BE2C (cell line): ENCODE data around the gene STK38L.

Experiments used
- DNase-seq: peaks from one replicate; pipeline ENCODE4 v3.0.0-alpha.2; 2020
- H3K27me3 ChIP-seq: fragments of 250-450 bp; sonication (Bioruptor Pico); 2 replicates; pipeline ENCODE4 v1.5.1; 2020; ENCODE audit warnings: mild to moderate bottlenecking
- H3K36me3 ChIP-seq: fragments of 250-450 bp; sonication (Bioruptor Pico); 2 replicates; pipeline ENCODE4 v1.5.1; 2020; ENCODE audit warnings: mild to moderate bottlenecking
- H3K4me1 ChIP-seq: fragments of 250-450 bp; sonication (Bioruptor Pico); 2 replicates; pipeline ENCODE4 v1.5.1; 2020
- H3K4me3 ChIP-seq: 2 replicates; pipeline ENCODE4 v1.5.1; 2011; ENCODE audit warnings: low read depth, low read length
- H3K9me3 ChIP-seq: fragments of 250-450 bp; sonication (Bioruptor Pico); 2 replicates; pipeline ENCODE4 v1.5.1; 2020
- CTCF ChIP-seq: IDR thresholded peaks from 2 replicates; pipeline ENCODE4 v1.5.1; 2012; ENCODE audit warnings: mild to moderate bottlenecking, low read depth, low read length

The STK38L gene

GRCh38 chr12:27246141-27246540 is 2.1 kb downstream of the STK38L start:
- no peak for TF ChIP-seq CTCF
- no peak for DNase-seq
- H3K4me1 ChIP-seq = peaks cover 5% of the 10 kb centered on the region; the same call in 1 of the 2 replicates
- peaks cover 4% of the 10 kb centered on the region for H3K9me3 ChIP-seq
- H3K27me3 ChIP-seq = no peaks in the 10 kb centered on the region
- H3K4me3 ChIP-seq = no peak overlapping the region
- no peaks in the 10 kb centered on the region for H3K36me3 ChIP-seq

- H3K4me3 ChIP-seq = no peak overlapping the region
- DNase-seq = no peak
- H3K4me1 ChIP-seq = peaks cover 5% of the 10 kb centered on the region; the same call in 1 of the 2 replicates
- peaks cover 4% of the 10 kb centered on the region for H3K9me3 ChIP-seq
- no peaks in the 10 kb centered on the region for H3K36me3 ChIP-seq
- TF ChIP-seq CTCF = no peak
- H3K27me3 ChIP-seq = no peaks in the 10 kb centered on the region
Observed at GRCh38 chr12:27246774-27247173, 2.7 kb downstream of the STK38L start.

- TF ChIP-seq CTCF = no peak
- Histone ChIP-seq H3K36me3 (no peaks in the 10 kb centered on the region), H3K27me3 (no peaks in the 10 kb centered on the region), H3K4me1 (no peaks in the 10 kb centered on the region), H3K9me3 (no peaks in the 10 kb centered on the region), H3K4me3 (no peak overlapping the region)
- no peak for DNase-seq
Observed at GRCh38 chr12:27252934-27253333, 8.8 kb downstream of the STK38L start.

- no peak overlapping the region for H3K4me3 ChIP-seq
- H3K9me3 ChIP-seq = no peaks in the 10 kb centered on the region
- no peaks in the 10 kb centered on the region for H3K27me3 ChIP-seq
- H3K4me1 ChIP-seq = no peaks in the 10 kb centered on the region
- no peak for DNase-seq
- no peak for TF ChIP-seq CTCF
- no peaks in the 10 kb centered on the region for H3K36me3 ChIP-seq
Observed at GRCh38 chr12:27253347-27253746, 9.3 kb downstream of the STK38L start.

- no peak for TF ChIP-seq CTCF
- DNase-seq = no peak
- Histone ChIP-seq H3K27me3 (no peaks in the 10 kb centered on the region), H3K4me3 (no peak overlapping the region), H3K4me1 (no peaks in the 10 kb centered on the region), H3K9me3 (no peaks in the 10 kb centered on the region), H3K36me3 (no peaks in the 10 kb centered on the region)
Observed at GRCh38 chr12:27255806-27256205, 11.7 kb downstream of the STK38L start.

GRCh38 chr12:27257104-27257843 is 13.2 kb downstream of the STK38L start:
- Histone ChIP-seq H3K36me3 (no peaks in the 10 kb centered on the region), H3K4me1 (no peaks in the 10 kb centered on the region), H3K27me3 (no peaks in the 10 kb centered on the region), H3K9me3 (no peaks in the 10 kb centered on the region), H3K4me3 (no peak overlapping the region)
- DNase-seq = no peak
- no peak for TF ChIP-seq CTCF
